Endothelial cell (in vitro differentiated cells): Measurements from ENCODE around the gene FAR2. TPM values are rescaled to one million over a fixed set of nuclear protein-coding genes. Genes with fewer than 3 reads are reported as not detected.
"Not testable (repeated sequence)": the region's sequence is repeated elsewhere in the genome, so short reads cannot be mapped to it uniquely, and the experiment has no call there.

ENCODE experiments used
- DNase-seq: peaks from one replicate; pipeline ENCODE4 v3.0.0; 2021; ENCODE audit warnings: low spot score
- H3K27ac Mint-ChIP-seq: one replicate; pipeline ENCODE4 v1.8.0; 2021; ENCODE audit warnings: mixed read lengths, inconsistent platforms; ENCODE audit not compliant: unreplicated experiment
- H3K27me3 Mint-ChIP-seq: one replicate; pipeline ENCODE4 v1.8.0; 2021; ENCODE audit warnings: mild to moderate bottlenecking, moderate library complexity, mixed read lengths, inconsistent platforms; ENCODE audit not compliant: unreplicated experiment
- H3K36me3 Mint-ChIP-seq: one replicate; pipeline ENCODE4 v1.8.0; 2021; ENCODE audit warnings: mild to moderate bottlenecking, low read depth, mixed read lengths, inconsistent platforms; ENCODE audit not compliant: unreplicated experiment
- H3K4me1 Mint-ChIP-seq: one replicate; pipeline ENCODE4 v1.8.0; 2021; ENCODE audit warnings: mild to moderate bottlenecking, mixed read lengths, inconsistent platforms; ENCODE audit not compliant: unreplicated experiment
- H3K4me3 Mint-ChIP-seq: one replicate; pipeline ENCODE4 v1.8.0; 2021; ENCODE audit warnings: mild to moderate bottlenecking, mixed read lengths, inconsistent platforms; ENCODE audit not compliant: unreplicated experiment
- H3K9me3 Mint-ChIP-seq: one replicate; pipeline ENCODE4 v1.8.0; 2021; ENCODE audit warnings: mixed read lengths, inconsistent platforms; ENCODE audit not compliant: unreplicated experiment
- total RNA-seq: library from RNA; stranded (reverse); fragmentation: NEBNext Ultra II Directional; extraction: Animal tissue kit (Norgen Biotek cat#: 25700); gene quantifications from one replicate; pipeline ENCODE4 v1.2.1, GENCODE V29; 2021; ENCODE audit not compliant: unreplicated experiment
- TF ChIP-seq, protein P1 (sequence below): fragments of 200-600 bp; sonication (generic); IDR thresholded peaks from one replicate; pipeline ENCODE4 v1.5.0; 2021; ENCODE audit warnings: antibody characterized with exemption; ENCODE audit not compliant: unreplicated experiment

FAR2 gene
- total RNA-seq, 1 donor from 2014 or later, result 104 TPM

GRCh38 chr12:29374913-29375312 is 225.8 kb downstream of the FAR2 start:
- TF ChIP-seq, protein P1, sequence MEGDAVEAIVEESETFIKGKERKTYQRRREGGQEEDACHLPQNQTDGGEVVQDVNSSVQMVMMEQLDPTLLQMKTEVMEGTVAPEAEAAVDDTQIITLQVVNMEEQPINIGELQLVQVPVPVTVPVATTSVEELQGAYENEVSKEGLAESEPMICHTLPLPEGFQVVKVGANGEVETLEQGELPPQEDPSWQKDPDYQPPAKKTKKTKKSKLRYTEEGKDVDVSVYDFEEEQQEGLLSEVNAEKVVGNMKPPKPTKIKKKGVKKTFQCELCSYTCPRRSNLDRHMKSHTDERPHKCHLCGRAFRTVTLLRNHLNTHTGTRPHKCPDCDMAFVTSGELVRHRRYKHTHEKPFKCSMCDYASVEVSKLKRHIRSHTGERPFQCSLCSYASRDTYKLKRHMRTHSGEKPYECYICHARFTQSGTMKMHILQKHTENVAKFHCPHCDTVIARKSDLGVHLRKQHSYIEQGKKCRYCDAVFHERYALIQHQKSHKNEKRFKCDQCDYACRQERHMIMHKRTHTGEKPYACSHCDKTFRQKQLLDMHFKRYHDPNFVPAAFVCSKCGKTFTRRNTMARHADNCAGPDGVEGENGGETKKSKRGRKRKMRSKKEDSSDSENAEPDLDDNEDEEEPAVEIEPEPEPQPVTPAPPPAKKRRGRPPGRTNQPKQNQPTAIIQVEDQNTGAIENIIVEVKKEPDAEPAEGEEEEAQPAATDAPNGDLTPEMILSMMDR, result no peak
- peaks cover 2% of the 10 kb centered on the region for H3K27me3 Mint-ChIP-seq
- H3K4me1 Mint-ChIP-seq, result no peaks in the 10 kb centered on the region
- no peak overlapping the region for H3K27ac Mint-ChIP-seq
- H3K9me3 Mint-ChIP-seq, result no peaks in the 10 kb centered on the region
- no peaks in the 10 kb centered on the region for H3K36me3 Mint-ChIP-seq
- no peak for DNase-seq
- no peak overlapping the region for H3K4me3 Mint-ChIP-seq

DNA sequence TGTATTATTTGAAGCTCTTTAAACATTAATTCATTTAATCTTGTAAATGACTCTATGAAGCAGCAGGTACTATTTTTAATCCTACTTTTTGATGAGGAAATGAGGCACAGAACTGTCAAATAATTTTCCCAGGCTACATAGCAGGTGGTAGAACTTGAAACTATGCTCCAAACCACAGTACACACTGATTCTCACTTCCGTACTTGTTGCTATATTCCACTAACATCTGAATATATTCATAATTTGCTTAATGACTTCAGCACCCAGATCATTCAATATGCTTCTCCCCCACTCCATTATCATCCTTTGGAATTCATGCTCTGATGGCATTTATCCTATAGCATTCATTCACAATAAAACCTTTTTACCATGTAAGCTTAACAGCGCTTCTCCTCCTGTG is 227.0 kb downstream of the FAR2 start:
- Mint-ChIP-seq H3K4me3 (no peak overlapping the region), H3K4me1 (peaks cover 3% of the 10 kb centered on the region), H3K27ac (no peak overlapping the region), H3K27me3 (peaks cover 4% of the 10 kb centered on the region), H3K36me3 (no peaks in the 10 kb centered on the region), H3K9me3 (no peaks in the 10 kb centered on the region)
- DNase-seq, result no peak
- TF ChIP-seq, protein P1, result no peak

DNA sequence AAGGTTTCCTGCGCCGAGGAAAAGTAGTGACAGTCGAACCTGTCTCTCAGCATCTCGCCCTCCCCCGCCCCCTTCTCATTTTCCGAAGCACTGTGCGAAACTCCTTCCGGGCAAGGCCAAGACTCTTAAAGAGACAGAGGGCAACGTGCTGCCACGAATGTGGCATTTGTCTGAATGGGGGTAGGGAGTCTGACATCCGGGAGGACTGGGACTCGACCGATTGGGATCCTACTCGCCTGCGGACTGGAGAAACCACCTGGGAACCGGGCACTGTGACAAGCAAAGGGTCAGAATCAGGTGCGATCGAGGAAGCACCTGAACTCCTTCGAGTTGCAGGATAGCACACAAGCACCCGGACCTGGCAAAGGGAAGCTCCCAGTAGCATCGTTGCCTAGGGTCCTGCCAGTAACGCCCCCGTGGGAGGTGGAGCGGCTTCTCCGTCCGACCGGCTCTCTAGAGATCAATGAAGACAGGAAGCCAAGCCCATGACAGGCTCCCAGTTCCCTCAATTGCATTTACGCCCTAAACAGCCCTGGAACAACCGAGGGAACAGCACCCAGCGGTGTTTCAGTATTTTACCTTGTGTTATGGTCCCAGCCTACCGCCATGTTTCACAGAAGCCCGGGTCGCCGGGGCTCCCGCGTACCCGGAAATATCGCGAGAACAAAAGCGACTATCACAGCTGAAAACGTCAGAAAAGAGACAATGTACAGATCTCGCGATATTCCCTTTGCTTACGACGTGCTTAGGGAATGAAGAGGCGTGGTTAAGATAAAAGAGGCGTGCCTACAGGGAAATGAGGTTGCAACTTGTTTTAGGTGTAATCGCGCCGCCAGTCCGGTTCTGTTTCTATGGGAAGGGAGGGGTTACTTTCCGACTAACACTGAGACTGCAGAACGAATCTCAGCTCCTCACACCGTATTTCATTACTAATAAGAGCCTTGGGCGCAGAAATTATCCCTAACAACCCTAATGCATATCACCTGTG is 231.8 kb downstream of the FAR2 start, which contains the start of gene ERGIC2:
TSS of gene ERGIC2 (minus strand) at position 637 of the 988 bp plus-strand sequence. CDS start 9,539 bp downstream, outside the sequence.
- Mint-ChIP-seq H3K27ac (peak within 1 kb of the TSS; percentile 89), H3K27me3 (peaks cover 8% of the 10 kb centered on the region), H3K4me1 (peaks cover 8% of the 10 kb centered on the region), H3K4me3 (peak within 1 kb of the TSS; percentile 97), H3K36me3 (peaks cover 4% of the 10 kb centered on the region), H3K9me3 (no peaks in the 10 kb centered on the region)
- TF ChIP-seq, protein P1, result no peak
- peak; percentile 88 for DNase-seq

GRCh38 chr12:29382251-29382650 is 233.2 kb downstream of the FAR2 start:
- TF ChIP-seq, protein P1, result no peak
- Mint-ChIP-seq H3K36me3 (peaks cover 4% of the 10 kb centered on the region), H3K27me3 (peaks cover 8% of the 10 kb centered on the region), H3K4me3 (no peak overlapping the region), H3K4me1 (peaks cover 8% of the 10 kb centered on the region), H3K9me3 (no peaks in the 10 kb centered on the region), H3K27ac (no peak overlapping the region)
- no peak for DNase-seq

GRCh38 chr12:29385194-29385593 is 236.1 kb downstream of the FAR2 start:
- not testable (repeated sequence) for H3K4me3 Mint-ChIP-seq, H3K9me3 Mint-ChIP-seq, H3K27me3 Mint-ChIP-seq, H3K27ac Mint-ChIP-seq, DNase-seq, H3K36me3 Mint-ChIP-seq
- H3K4me1 Mint-ChIP-seq, result peaks cover 11% of the 10 kb centered on the region

Other genes with a start within 250 kb of the FAR2 start
- gene ERGIC2, start 231.9 kb downstream of the FAR2 start, total RNA-seq, result 44.4 TPM